ENCODE results near the gene NDUFA9.

NDUFA9 gene

GRCh38 chr12:4685317-4685716 lies 36.4 kb downstream of the NDUFA9 start:
- DNase-seq (ENCODE audit: extremely low read depth in 1 of 2, low read depth in 1 of 2), result no peak

DNA sequence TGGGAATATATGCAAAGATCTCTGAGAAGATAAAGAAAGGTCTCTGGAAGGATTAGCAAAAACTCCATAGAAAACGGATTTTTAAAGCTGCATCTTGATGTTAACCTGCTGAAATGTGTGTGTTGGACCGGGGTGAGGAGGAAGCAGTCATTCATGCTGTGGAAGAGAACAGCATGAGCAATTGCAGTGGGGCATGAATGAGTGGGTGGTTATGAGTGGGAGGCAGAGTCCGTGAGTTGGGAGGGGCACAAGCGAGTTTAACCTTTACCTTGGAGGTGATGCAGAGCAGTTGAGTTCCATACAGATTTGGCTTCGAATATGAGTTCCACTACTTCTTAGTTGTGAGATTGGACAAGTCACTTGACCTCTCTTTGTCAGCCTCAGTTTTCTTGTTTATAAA lies 41.8 kb downstream of the NDUFA9 start:
- no peak for DNase-seq (ENCODE audit: extremely low read depth in 1 of 2, low read depth in 1 of 2)
